ENCODE results near the gene ARHGEF1. TPM values are rescaled to one million over a fixed set of nuclear protein-coding genes. Genes with fewer than 3 reads are reported as not detected.

The ARHGEF1 gene
- total and polyA plus RNA-seq, 12 donors = 20.2 to 143 (median 30.2) TPM

- H3K4me1 ChIP-seq = peaks cover 2 to 24% (median 16%) of the 10 kb centered on the region in 9 donors
- H3K9me3 ChIP-seq = no peaks in the 10 kb centered on the region
- ATAC-seq (no peak), DNase-seq (no peak)
- no peak overlapping the region for H3K27ac ChIP-seq
- H3K36me3 ChIP-seq = no peaks in the 10 kb centered on the region
- TF ChIP-seq CTCF (IDR thresholded peaks at IDR 0.05) = peak in 2 of 9 donors; percentile 12 to 15
- 4 to 7% methylated on average over 17 of the region's 17 CpGs for whole genome bisulfite sequencing, 2 donors
- peaks cover 30 to 100% (median 96%) of the 10 kb centered on the region in 7 donors for H3K27me3 ChIP-seq
- intact Hi-C loops (cut with DNase I) = loop anchor here in 5 of 10 donors (5.0 to 10.0 kb wide), 4 partner anchors 46 to 916 kb away; partner anchors contain the start of genes CD79A (in 2 of the 5) and ARHGEF1 (in 1 of the 5)
- H3K4me3 ChIP-seq = no peak overlapping the region
Measured at GRCh38 chr19:41930926-41931592, 48.1 kb downstream of the ARHGEF1 start.

DNA sequence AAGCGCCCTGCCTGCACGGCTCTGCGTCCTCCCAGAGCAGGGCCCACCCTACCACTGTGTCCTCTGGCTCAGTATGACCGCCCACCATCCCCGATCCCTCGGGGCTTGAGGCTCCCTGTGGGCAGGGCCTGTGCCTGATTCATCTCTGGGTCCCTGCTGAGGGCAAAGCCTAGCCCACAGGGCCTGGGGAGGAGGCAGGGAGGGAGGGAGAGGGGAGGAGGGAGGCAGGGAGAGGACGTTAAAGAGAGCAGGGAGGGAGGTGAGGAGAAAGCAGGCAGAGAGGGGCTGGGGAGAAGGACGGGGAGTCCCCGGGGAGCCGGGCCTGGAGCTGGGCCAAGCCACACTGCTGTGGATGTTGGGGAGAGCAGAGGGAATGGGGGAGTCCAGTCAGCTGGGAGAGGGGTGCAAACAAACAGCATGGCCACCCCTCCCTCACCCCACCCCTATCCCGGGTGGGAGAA is 49.3 kb downstream of the ARHGEF1 start:
- intact Hi-C loops (cut with DNase I) = loop anchor here in 5 of 10 donors (5.0 to 10.0 kb wide), 4 partner anchors 47 to 917 kb away; partner anchors contain the start of genes CD79A (in 2 of the 5) and ARHGEF1 (in 1 of the 5)
- 16% methylated on average over 11 of the region's 11 CpGs for WGBS, 2 donors
- DNase-seq = no peak

GRCh38 chr19:41932720-41933332 is 49.8 kb downstream of the ARHGEF1 start:
- no peaks in the 10 kb centered on the region for H3K9me3 ChIP-seq
- DNase-seq (no peak), ATAC-seq (no peak)
- no peaks in the 10 kb centered on the region for H3K36me3 ChIP-seq
- no peak overlapping the region for H3K4me3 ChIP-seq
- no peak overlapping the region for H3K27ac ChIP-seq
- H3K4me1 ChIP-seq = peaks cover 2 to 21% (median 14%) of the 10 kb centered on the region in 9 donors
- WGBS, 2 donors = 19 to 23% methylated on average over 29 of the region's 29 CpGs
- TF ChIP-seq CTCF (IDR thresholded peaks at IDR 0.05) = no peak
- H3K27me3 ChIP-seq = peaks cover 14 to 97% (median 91%) of the 10 kb centered on the region in 7 donors
- intact Hi-C loops (cut with DNase I) = loop anchor here in 5 of 10 donors (5.0 to 10.0 kb wide), 4 partner anchors 48 to 918 kb away; partner anchors contain the start of genes CD79A (in 2 of the 5) and ARHGEF1 (in 1 of the 5)

More for the DNA sequence above, 49.3 kb downstream of the ARHGEF1 start:
- no peak for ATAC-seq
- Histone ChIP-seq H3K27me3 (peaks cover 18 to 97% (median 92%) of the 10 kb centered on the region in 7 donors), H3K4me3 (no peak overlapping the region), H3K4me1 (peaks cover 2 to 24% (median 16%) of the 10 kb centered on the region in 9 donors), H3K9me3 (no peaks in the 10 kb centered on the region), H3K36me3 (no peaks in the 10 kb centered on the region), H3K27ac (no peak overlapping the region)
- TF ChIP-seq CTCF (IDR thresholded peaks at IDR 0.05) = no peak

- Histone ChIP-seq H3K36me3 (no peaks in the 10 kb centered on the region), H3K27ac (no peak overlapping the region), H3K4me3 (no peak overlapping the region), H3K27me3 (peaks cover 10 to 91% (median 81%) of the 10 kb centered on the region in 7 donors), H3K4me1 (peaks cover 0 to 10% (median 4%) of the 10 kb centered on the region in 9 donors), H3K9me3 (no peaks in the 10 kb centered on the region)
- 59 to 60% methylated on average over 7 of the region's 7 CpGs for WGBS, 2 donors
- ATAC-seq (no peak), DNase-seq (no peak)
- no peak for TF ChIP-seq CTCF (IDR thresholded peaks at IDR 0.05)
- intact Hi-C loops (cut with DNase I) = loop anchor here in 6 of 10 donors (2.0 to 10.0 kb wide), 5 partner anchors 49 to 919 kb away; partner anchors contain the start of genes CD79A (in 2 of the 6) and ARHGEF1 (in 1 of the 6)
Measured at GRCh38 chr19:41933693-41934426, 50.9 kb downstream of the ARHGEF1 start.
